ENCODE data around the gene MCTP1. TPM values are rescaled to one million over a fixed set of nuclear protein-coding genes. Genes with fewer than 3 reads are reported as not detected.

Gene MCTP1
- total and polyA plus RNA-seq, 2 donors = 5.9 to 20.2 TPM

GRCh38 chr5:94675965-94676618, 608.8 kb downstream of the MCTP1 start:
- Histone ChIP-seq H3K9me3 (ENCODE audit: control insufficient read depth in 2 of 2, insufficient read depth in 1 of 2, low read length in 1 of 2) (no peaks in the 10 kb centered on the region), H3K4me3 (ENCODE audit: low read length in 2 of 2) (no peak overlapping the region), H3K27me3 (ENCODE audit: control insufficient read depth in 2 of 2, insufficient read depth in 1 of 2, low read length in 1 of 2) (no peaks in the 10 kb centered on the region), H3K27ac (ENCODE audit: low read depth in 1 of 2, low read length in 1 of 2) (no peak overlapping the region), H3K36me3 (ENCODE audit: control insufficient read depth in 2 of 2, insufficient read depth in 2 of 2, low read length in 1 of 2) (peaks cover 3 to 16% of the 10 kb centered on the region in 2 donors), H3K4me1 (ENCODE audit: control insufficient read depth in 2 of 2, insufficient read depth in 2 of 2, low read length in 2 of 2) (no peaks in the 10 kb centered on the region)
- WGBS = 98% methylated on average over 4 of the region's 4 CpGs
- no peak for DNase-seq (ENCODE audit: low read depth in 6 of 9, low spot score in 9 of 9)

- DNase-seq (ENCODE audit: low read depth in 6 of 9, low spot score in 9 of 9) = no peak
- H3K36me3 ChIP-seq (ENCODE audit: control insufficient read depth in 2 of 2, insufficient read depth in 2 of 2, low read length in 1 of 2) = peaks cover 3 to 16% of the 10 kb centered on the region in 2 donors
- no peak overlapping the region for H3K4me3 ChIP-seq (ENCODE audit: low read length in 2 of 2)
- WGBS = 100% methylated on average over 1 of the region's 1 CpG
- no peaks in the 10 kb centered on the region for H3K4me1 ChIP-seq (ENCODE audit: control insufficient read depth in 2 of 2, insufficient read depth in 2 of 2, low read length in 2 of 2)
- H3K27ac ChIP-seq (ENCODE audit: low read depth in 1 of 2, low read length in 1 of 2) = no peak overlapping the region
- H3K27me3 ChIP-seq (ENCODE audit: control insufficient read depth in 2 of 2, insufficient read depth in 1 of 2, low read length in 1 of 2) = no peaks in the 10 kb centered on the region
- no peaks in the 10 kb centered on the region for H3K9me3 ChIP-seq (ENCODE audit: control insufficient read depth in 2 of 2, insufficient read depth in 1 of 2, low read length in 1 of 2)
These were observed 610.2 kb downstream of the MCTP1 start for GRCh38 chr5:94674490-94675382.

- 99% methylated on average over 1 of the region's 1 CpG for WGBS
- no peak overlapping the region for H3K4me3 ChIP-seq (ENCODE audit: low read length in 2 of 2)
- H3K36me3 ChIP-seq (ENCODE audit: control insufficient read depth in 2 of 2, insufficient read depth in 2 of 2, low read length in 1 of 2) = peaks cover 3 to 14% of the 10 kb centered on the region in 2 donors
- no peaks in the 10 kb centered on the region for H3K27me3 ChIP-seq (ENCODE audit: control insufficient read depth in 2 of 2, insufficient read depth in 1 of 2, low read length in 1 of 2)
- H3K27ac ChIP-seq (ENCODE audit: low read depth in 1 of 2, low read length in 1 of 2) = no peak overlapping the region
- no peak for DNase-seq (ENCODE audit: low read depth in 6 of 9, low spot score in 9 of 9)
- H3K9me3 ChIP-seq (ENCODE audit: control insufficient read depth in 2 of 2, insufficient read depth in 1 of 2, low read length in 1 of 2) = no peaks in the 10 kb centered on the region
- H3K4me1 ChIP-seq (ENCODE audit: control insufficient read depth in 2 of 2, insufficient read depth in 2 of 2, low read length in 2 of 2) = no peaks in the 10 kb centered on the region
These were observed 612.1 kb downstream of the MCTP1 start for GRCh38 chr5:94672746-94673145.

- Histone ChIP-seq H3K4me3 (ENCODE audit: low read length in 2 of 2) (no peak overlapping the region), H3K36me3 (ENCODE audit: control insufficient read depth in 2 of 2, insufficient read depth in 2 of 2, low read length in 1 of 2) (peaks cover 0 to 20% of the 10 kb centered on the region in 2 donors)
- DNase-seq (ENCODE audit: low read depth in 6 of 9, low spot score in 9 of 9) = no peak
These were observed 614.2 kb downstream of the MCTP1 start for GRCh38 chr5:94670726-94671125.

GRCh38 chr5:94667937-94668336, 617.0 kb downstream of the MCTP1 start:
- Histone ChIP-seq H3K36me3 (ENCODE audit: control insufficient read depth in 2 of 2, insufficient read depth in 2 of 2, low read length in 1 of 2) (peaks cover 8 to 31% of the 10 kb centered on the region in 2 donors), H3K27me3 (ENCODE audit: control insufficient read depth in 2 of 2, insufficient read depth in 1 of 2, low read length in 1 of 2) (no peaks in the 10 kb centered on the region), H3K27ac (ENCODE audit: low read depth in 1 of 2, low read length in 1 of 2) (no peak overlapping the region), H3K4me1 (ENCODE audit: control insufficient read depth in 2 of 2, insufficient read depth in 2 of 2, low read length in 2 of 2) (no peaks in the 10 kb centered on the region), H3K9me3 (ENCODE audit: control insufficient read depth in 2 of 2, insufficient read depth in 1 of 2, low read length in 1 of 2) (no peaks in the 10 kb centered on the region), H3K4me3 (ENCODE audit: low read length in 2 of 2) (no peak overlapping the region)
- no peak for DNase-seq (ENCODE audit: low read depth in 6 of 9, low spot score in 9 of 9)
- over 99% methylated on average over 3 of the region's 3 CpGs for WGBS

More at GRCh38 chr5:94670726-94671125, 614.2 kb downstream of the MCTP1 start:
- Histone ChIP-seq H3K4me1 (ENCODE audit: control insufficient read depth in 2 of 2, insufficient read depth in 2 of 2, low read length in 2 of 2) (no peaks in the 10 kb centered on the region), H3K27me3 (ENCODE audit: control insufficient read depth in 2 of 2, insufficient read depth in 1 of 2, low read length in 1 of 2) (no peaks in the 10 kb centered on the region), H3K27ac (ENCODE audit: low read depth in 1 of 2, low read length in 1 of 2) (no peak overlapping the region), H3K9me3 (ENCODE audit: control insufficient read depth in 2 of 2, insufficient read depth in 1 of 2, low read length in 1 of 2) (no peaks in the 10 kb centered on the region)
- WGBS = 93% methylated on average over 1 of the region's 1 CpG

- Histone ChIP-seq H3K27me3 (ENCODE audit: control insufficient read depth in 2 of 2, insufficient read depth in 1 of 2, low read length in 1 of 2) (no peaks in the 10 kb centered on the region), H3K36me3 (ENCODE audit: control insufficient read depth in 2 of 2, insufficient read depth in 2 of 2, low read length in 1 of 2) (peaks cover 16 to 55% of the 10 kb centered on the region in 2 donors), H3K27ac (ENCODE audit: low read depth in 1 of 2, low read length in 1 of 2) (no peak overlapping the region), H3K9me3 (ENCODE audit: control insufficient read depth in 2 of 2, insufficient read depth in 1 of 2, low read length in 1 of 2) (peaks cover 0 to 6% of the 10 kb centered on the region in 2 donors), H3K4me1 (ENCODE audit: control insufficient read depth in 2 of 2, insufficient read depth in 2 of 2, low read length in 2 of 2) (no peaks in the 10 kb centered on the region), H3K4me3 (ENCODE audit: low read length in 2 of 2) (no peak overlapping the region)
- 98% methylated on average over 3 of the region's 3 CpGs for WGBS
- DNase-seq (ENCODE audit: low read depth in 6 of 9, low spot score in 9 of 9) = no peak
These were observed 623.8 kb downstream of the MCTP1 start for GRCh38 chr5:94661086-94661485.

GRCh38 chr5:94660506-94660905, 624.4 kb downstream of the MCTP1 start:
- DNase-seq (ENCODE audit: low read depth in 6 of 9, low spot score in 9 of 9) = no peak
- peaks cover 0 to 6% of the 10 kb centered on the region in 2 donors for H3K9me3 ChIP-seq (ENCODE audit: control insufficient read depth in 2 of 2, insufficient read depth in 1 of 2, low read length in 1 of 2)
- no peaks in the 10 kb centered on the region for H3K4me1 ChIP-seq (ENCODE audit: control insufficient read depth in 2 of 2, insufficient read depth in 2 of 2, low read length in 2 of 2)
- H3K27ac ChIP-seq (ENCODE audit: low read depth in 1 of 2, low read length in 1 of 2) = no peak overlapping the region
- peaks cover 16 to 56% of the 10 kb centered on the region in 2 donors for H3K36me3 ChIP-seq (ENCODE audit: control insufficient read depth in 2 of 2, insufficient read depth in 2 of 2, low read length in 1 of 2)
- no peak overlapping the region for H3K4me3 ChIP-seq (ENCODE audit: low read length in 2 of 2)
- H3K27me3 ChIP-seq (ENCODE audit: control insufficient read depth in 2 of 2, insufficient read depth in 1 of 2, low read length in 1 of 2) = no peaks in the 10 kb centered on the region
- WGBS = 98% methylated on average over 8 of the region's 8 CpGs

GRCh38 chr5:94658272-94658671, 626.6 kb downstream of the MCTP1 start:
- Histone ChIP-seq H3K9me3 (ENCODE audit: control insufficient read depth in 2 of 2, insufficient read depth in 1 of 2, low read length in 1 of 2) (peaks cover 0 to 6% of the 10 kb centered on the region in 2 donors), H3K4me1 (ENCODE audit: control insufficient read depth in 2 of 2, insufficient read depth in 2 of 2, low read length in 2 of 2) (no peaks in the 10 kb centered on the region), H3K27me3 (ENCODE audit: control insufficient read depth in 2 of 2, insufficient read depth in 1 of 2, low read length in 1 of 2) (no peaks in the 10 kb centered on the region), H3K36me3 (ENCODE audit: control insufficient read depth in 2 of 2, insufficient read depth in 2 of 2, low read length in 1 of 2) (peaks cover 8 to 53% of the 10 kb centered on the region in 2 donors), H3K27ac (ENCODE audit: low read depth in 1 of 2, low read length in 1 of 2) (no peak overlapping the region), H3K4me3 (ENCODE audit: low read length in 2 of 2) (no peak overlapping the region)
- WGBS = 99% methylated on average over 1 of the region's 1 CpG
- DNase-seq (ENCODE audit: low read depth in 6 of 9, low spot score in 9 of 9) = no peak
